CD8-positive, alpha-beta memory T cell (primary cell): ENCODE results near the gene FGFRL1. TPM values are rescaled to one million over a fixed set of nuclear protein-coding genes. Genes with fewer than 3 reads are reported as not detected.

Source experiments
- CTCF ChIA-PET: fragments of 350-600 bp; sonication (Branson Sonifier 250); formaldehyde crosslinking; loops from one replicate; lab custom pipeline; 2021; ENCODE audit warnings: antibody characterized with exemption; lab: Charles Lee
- POLR2A ChIA-PET: fragments of 350-600 bp; sonication (Branson Sonifier 250); formaldehyde crosslinking; loops from one replicate; lab custom pipeline; 2021; ENCODE audit warnings: antibody characterized with exemption; lab: Charles Lee
- DNase-seq, 5 donors: peaks; one replicate each; pipeline versions ENCODE4 v3.0.0 to v3.0.0-alpha.2; 2020 to 2022; ENCODE audit warnings: mixed read lengths in 1 of 5
- H3K27ac ChIP-seq: one replicate; pipeline ENCODE4 v1.7.0; 2013; ENCODE audit warnings: low read depth, mild to moderate bottlenecking, low read length, moderate library complexity
- H3K27me3 ChIP-seq: 2 replicates; pipeline ENCODE4 v1.7.0; 2013; ENCODE audit warnings: low read length, mild to moderate bottlenecking; ENCODE audit not compliant: insufficient read depth, poor library complexity, severe bottlenecking
- H3K36me3 ChIP-seq: 2 replicates; pipeline ENCODE4 v1.7.0; 2013; ENCODE audit warnings: mild to moderate bottlenecking, low read length, moderate library complexity; ENCODE audit not compliant: insufficient read depth
- H3K4me1 ChIP-seq: 2 replicates; pipeline ENCODE4 v1.7.0; 2013; ENCODE audit warnings: mild to moderate bottlenecking, low read length, moderate library complexity; ENCODE audit not compliant: insufficient read depth
- H3K4me3 ChIP-seq: 2 replicates; pipeline ENCODE4 v1.7.0; 2013; ENCODE audit warnings: mild to moderate bottlenecking, low read length
- H3K9me3 ChIP-seq: 2 replicates; pipeline ENCODE4 v1.7.0; 2013; ENCODE audit warnings: mild to moderate bottlenecking, low read length
- H3K27ac Mint-ChIP-seq, 8 donors: one replicate each; pipeline ENCODE4 v1.8.0; 2020 to 2021; ENCODE audit warnings: mixed read lengths in 8 of 8, mild to moderate bottlenecking in 6 of 8, inconsistent platforms in 3 of 8, moderate library complexity in 3 of 8
- H3K27me3 Mint-ChIP-seq, 2 donors: one replicate each; pipeline ENCODE4 v1.8.0; 2020 to 2021; ENCODE audit warnings: mixed read lengths in 2 of 2, mild to moderate bottlenecking in 1 of 2, moderate library complexity in 1 of 2
- H3K36me3 Mint-ChIP-seq, 3 donors: one replicate each; pipeline ENCODE4 v1.8.0; 2020 to 2021; ENCODE audit warnings: mixed read lengths in 3 of 3, inconsistent platforms in 1 of 3, mild to moderate bottlenecking in 1 of 3
- H3K4me1 Mint-ChIP-seq, 3 donors: one replicate each; pipeline ENCODE4 v1.8.0; 2020 to 2021; ENCODE audit warnings: mixed read lengths in 3 of 3, inconsistent platforms in 1 of 3, mild to moderate bottlenecking in 1 of 3
- H3K4me3 Mint-ChIP-seq, 7 donors: one replicate each; pipeline ENCODE4 v1.8.0; 2020 to 2021; ENCODE audit warnings: mixed read lengths in 7 of 7, mild to moderate bottlenecking in 6 of 7, moderate library complexity in 4 of 7, inconsistent platforms in 2 of 7
- H3K9me3 Mint-ChIP-seq, 5 donors: one replicate each; pipeline ENCODE4 v1.8.0; 2020 to 2022; ENCODE audit warnings: mixed read lengths in 5 of 5, mild to moderate bottlenecking in 3 of 5, moderate library complexity in 2 of 5, inconsistent platforms in 1 of 5
- polyA plus RNA-seq: library from polyadenylated mRNA; unstranded; fragments of 300-500 nt; fragmentation: Illumina TruSeq; gene quantifications from one replicate; pipeline ENCODE4 v1.2.3, GENCODE V29; 2021
- total RNA-seq, 2 experiments: library from RNA; stranded (reverse); gene quantifications; one replicate each; pipeline ENCODE4 v1.2.3, GENCODE V29; 2021

Gene FGFRL1
- total and polyA plus RNA-seq, 3 experiments from 2014 or later = 1.4 to 14.5 (median 12.3) TPM

DNA sequence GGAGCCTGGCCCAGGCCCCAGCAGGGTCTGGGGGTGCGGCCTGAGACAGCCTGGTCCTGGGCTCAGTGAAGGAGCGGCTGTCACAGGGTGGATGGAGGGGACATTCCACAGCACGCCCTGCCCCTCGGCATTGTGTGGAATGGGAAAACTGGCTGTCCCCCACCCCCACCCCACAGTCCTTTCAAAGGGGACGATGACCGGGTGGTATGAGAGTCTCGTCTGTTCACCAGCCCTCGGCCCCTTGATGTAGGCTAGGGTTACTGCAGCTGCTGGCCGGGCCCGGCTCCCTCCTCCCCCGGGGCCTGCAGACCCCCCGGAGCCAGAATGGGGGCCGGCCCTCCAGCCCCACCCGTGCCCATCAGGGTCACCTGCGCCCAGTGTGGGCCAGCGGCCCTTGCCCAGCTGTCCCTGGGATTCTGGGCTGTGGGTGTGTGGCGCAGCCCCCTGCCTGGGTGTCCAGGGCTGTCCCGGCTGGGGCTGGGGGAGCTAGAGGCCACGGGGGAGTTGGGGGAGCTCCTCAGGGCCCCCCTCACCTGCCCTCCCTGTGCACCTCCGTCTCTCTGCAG lies 11.7 kb downstream of the FGFRL1 start:
- CTCF ChIA-PET = interaction anchor here (1.2 kb wide), 1 partner anchor 13 kb away, joined by 4 read pairs; no protein-coding TSS in a partner anchor
- DNase-seq = no peak
- H3K4me3 ChIP-seq = no peak overlapping the region
- Mint-ChIP-seq H3K4me3 (no peak overlapping the region), H3K27me3 (no peaks in the 10 kb centered on the region), H3K4me1 (peaks cover 4 to 15% (median 8%) of the 10 kb centered on the region in 3 donors), H3K9me3 (no peaks in the 10 kb centered on the region), H3K27ac (no peak overlapping the region), H3K36me3 (peaks cover 0 to 10% (median 2%) of the 10 kb centered on the region in 3 donors)
- no peaks in the 10 kb centered on the region for H3K9me3 ChIP-seq
- no peaks in the 10 kb centered on the region for H3K36me3 ChIP-seq
- no peaks in the 10 kb centered on the region for H3K4me1 ChIP-seq
- no peaks in the 10 kb centered on the region for H3K27me3 ChIP-seq
- no peak overlapping the region for H3K27ac ChIP-seq
- POLR2A ChIA-PET = no interaction called here

DNA sequence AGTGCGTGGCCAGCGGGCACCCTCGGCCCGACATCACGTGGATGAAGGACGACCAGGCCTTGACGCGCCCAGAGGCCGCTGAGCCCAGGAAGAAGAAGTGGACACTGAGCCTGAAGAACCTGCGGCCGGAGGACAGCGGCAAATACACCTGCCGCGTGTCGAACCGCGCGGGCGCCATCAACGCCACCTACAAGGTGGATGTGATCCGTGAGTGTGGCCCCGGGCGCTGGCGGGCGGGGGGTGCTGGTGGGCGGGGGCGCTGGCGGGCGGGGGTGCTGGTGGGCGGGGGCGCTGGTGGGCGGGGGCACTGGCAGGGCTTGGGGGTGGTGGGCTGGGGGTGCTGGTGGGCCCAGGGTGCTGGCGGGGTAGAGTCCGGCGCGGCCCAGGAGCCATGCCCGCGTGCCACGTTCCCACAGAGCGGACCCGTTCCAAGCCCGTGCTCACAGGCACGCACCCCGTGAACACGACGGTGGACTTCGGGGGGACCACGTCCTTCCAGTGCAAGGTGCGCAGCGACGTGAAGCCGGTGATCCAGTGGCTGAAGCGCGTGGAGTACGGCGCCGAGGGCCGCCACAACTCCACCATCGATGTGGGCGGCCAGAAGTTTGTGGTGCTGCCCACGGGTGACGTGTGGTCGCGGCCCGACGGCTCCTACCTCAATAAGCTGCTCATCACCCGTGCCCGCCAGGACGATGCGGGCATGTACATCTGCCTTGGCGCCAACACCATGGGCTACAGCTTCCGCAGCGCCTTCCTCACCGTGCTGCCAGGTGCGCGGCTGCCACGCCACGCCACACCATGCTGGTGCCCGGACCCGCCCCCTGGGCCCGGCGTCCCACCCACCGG lies 12.7 kb downstream of the FGFRL1 start:
- H3K4me3 ChIP-seq = no peak overlapping the region
- ChIA-PET POLR2A (no interaction called here), CTCF (interaction anchor here (1.2 kb wide), 1 partner anchor 14 kb away, joined by 4 read pairs; no protein-coding TSS in a partner anchor)
- no peaks in the 10 kb centered on the region for H3K36me3 ChIP-seq
- no peak overlapping the region for H3K4me3 Mint-ChIP-seq
- H3K4me1 ChIP-seq = no peaks in the 10 kb centered on the region
- no peaks in the 10 kb centered on the region for H3K27me3 ChIP-seq
- H3K27ac Mint-ChIP-seq = no peak overlapping the region
- DNase-seq = no peak
- no peaks in the 10 kb centered on the region for H3K9me3 ChIP-seq
- H3K27ac ChIP-seq = no peak overlapping the region
- H3K9me3 Mint-ChIP-seq = no peaks in the 10 kb centered on the region
- H3K4me1 Mint-ChIP-seq = peaks cover 4 to 15% (median 8%) of the 10 kb centered on the region in 3 donors
- no peaks in the 10 kb centered on the region for H3K27me3 Mint-ChIP-seq
- H3K36me3 Mint-ChIP-seq = peaks cover 0 to 10% (median 2%) of the 10 kb centered on the region in 3 donors

DNA sequence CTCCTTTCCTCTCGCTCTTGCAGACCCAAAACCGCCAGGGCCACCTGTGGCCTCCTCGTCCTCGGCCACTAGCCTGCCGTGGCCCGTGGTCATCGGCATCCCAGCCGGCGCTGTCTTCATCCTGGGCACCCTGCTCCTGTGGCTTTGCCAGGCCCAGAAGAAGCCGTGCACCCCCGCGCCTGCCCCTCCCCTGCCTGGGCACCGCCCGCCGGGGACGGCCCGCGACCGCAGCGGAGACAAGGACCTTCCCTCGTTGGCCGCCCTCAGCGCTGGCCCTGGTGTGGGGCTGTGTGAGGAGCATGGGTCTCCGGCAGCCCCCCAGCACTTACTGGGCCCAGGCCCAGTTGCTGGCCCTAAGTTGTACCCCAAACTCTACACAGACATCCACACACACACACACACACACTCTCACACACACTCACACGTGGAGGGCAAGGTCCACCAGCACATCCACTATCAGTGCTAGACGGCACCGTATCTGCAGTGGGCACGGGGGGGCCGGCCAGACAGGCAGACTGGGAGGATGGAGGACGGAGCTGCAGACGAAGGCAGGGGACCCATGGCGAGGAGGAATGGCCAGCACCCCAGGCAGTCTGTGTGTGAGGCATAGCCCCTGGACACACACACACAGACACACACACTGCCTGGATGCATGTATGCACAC lies 13.6 kb downstream of the FGFRL1 start:
- Mint-ChIP-seq H3K27me3 (no peaks in the 10 kb centered on the region), H3K27ac (peak overlapping the region in 1 of 8 donors; percentile 80)
- no peaks in the 10 kb centered on the region for H3K4me1 ChIP-seq

DNA sequence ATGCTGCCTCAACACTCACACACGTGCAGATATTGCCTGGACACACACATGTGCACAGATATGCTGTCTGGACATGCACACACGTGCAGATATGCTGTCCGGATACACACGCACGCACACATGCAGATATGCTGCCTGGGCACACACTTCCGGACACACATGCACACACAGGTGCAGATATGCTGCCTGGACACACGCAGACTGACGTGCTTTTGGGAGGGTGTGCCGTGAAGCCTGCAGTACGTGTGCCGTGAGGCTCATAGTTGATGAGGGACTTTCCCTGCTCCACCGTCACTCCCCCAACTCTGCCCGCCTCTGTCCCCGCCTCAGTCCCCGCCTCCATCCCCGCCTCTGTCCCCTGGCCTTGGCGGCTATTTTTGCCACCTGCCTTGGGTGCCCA lies 14.7 kb downstream of the FGFRL1 start:
- Histone ChIP-seq H3K4me1 (no peaks in the 10 kb centered on the region), H3K4me3 (no peak overlapping the region), H3K36me3 (no peaks in the 10 kb centered on the region), H3K27ac (no peak overlapping the region), H3K9me3 (no peaks in the 10 kb centered on the region), H3K27me3 (no peaks in the 10 kb centered on the region)
- Mint-ChIP-seq H3K4me1 (peaks cover 4 to 15% (median 8%) of the 10 kb centered on the region in 3 donors), H3K27ac (peak overlapping the region in 4 of 8 donors; percentile 4 to 48 (median 26)), H3K9me3 (no peaks in the 10 kb centered on the region), H3K36me3 (peaks cover 0 to 10% (median 2%) of the 10 kb centered on the region in 3 donors), H3K4me3 (no peak overlapping the region), H3K27me3 (no peaks in the 10 kb centered on the region)
- POLR2A ChIA-PET = no interaction called here
- CTCF ChIA-PET = no interaction called here
- DNase-seq = peak in 1 of 5 donors; percentile 19

More for the DNA sequence above, 13.6 kb downstream of the FGFRL1 start:
- ChIA-PET CTCF (no interaction called here), POLR2A (no interaction called here)
- no peak for DNase-seq
- H3K4me1 Mint-ChIP-seq = peaks cover 4 to 15% (median 8%) of the 10 kb centered on the region in 3 donors
- H3K4me3 ChIP-seq = no peak overlapping the region
- no peak overlapping the region for H3K4me3 Mint-ChIP-seq
- H3K27me3 ChIP-seq = no peaks in the 10 kb centered on the region
- no peaks in the 10 kb centered on the region for H3K36me3 ChIP-seq
- H3K36me3 Mint-ChIP-seq = peaks cover 0 to 10% (median 2%) of the 10 kb centered on the region in 3 donors
- H3K9me3 Mint-ChIP-seq = no peaks in the 10 kb centered on the region
- H3K27ac ChIP-seq = no peak overlapping the region
- H3K9me3 ChIP-seq = no peaks in the 10 kb centered on the region

DNA sequence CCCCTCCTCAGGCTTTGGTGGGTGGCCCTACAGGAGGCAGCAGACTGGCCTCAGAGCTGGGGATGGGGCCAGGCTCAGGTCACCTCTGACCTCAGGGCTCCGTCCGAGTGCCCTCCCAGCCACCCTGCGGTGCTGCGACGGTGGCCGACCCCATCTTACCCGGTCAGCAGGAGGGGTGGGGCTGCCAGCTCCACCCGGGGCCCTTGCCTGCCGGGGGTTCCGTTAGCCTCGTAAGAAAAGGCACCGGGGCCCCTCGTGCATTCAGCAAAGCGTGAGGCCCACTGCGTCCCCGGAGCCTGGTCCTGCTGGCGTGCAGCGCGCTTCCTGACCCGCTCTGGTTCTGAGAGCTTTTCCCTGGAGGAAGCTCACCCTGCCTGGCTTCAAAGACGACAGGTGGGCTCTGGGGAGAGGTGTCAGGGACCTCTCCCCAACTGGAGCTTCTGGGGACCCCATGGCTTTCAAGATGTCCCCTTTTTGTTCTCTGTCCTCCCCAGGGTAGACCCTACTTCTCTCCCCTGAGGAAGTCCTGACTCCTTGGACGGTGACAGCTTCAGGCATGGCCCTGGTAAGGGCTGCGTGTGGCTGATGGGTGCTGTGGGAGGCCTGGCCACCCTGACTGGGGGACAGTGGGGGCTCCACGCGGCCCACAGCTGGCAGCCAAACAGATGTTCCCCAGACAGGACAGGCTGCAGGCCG lies 15.9 kb downstream of the FGFRL1 start:
- H3K9me3 Mint-ChIP-seq = no peaks in the 10 kb centered on the region
- POLR2A ChIA-PET = no interaction called here
- H3K36me3 ChIP-seq = no peaks in the 10 kb centered on the region
- CTCF ChIA-PET = no interaction called here
- no peak overlapping the region for H3K4me3 ChIP-seq
- no peak overlapping the region for H3K27ac Mint-ChIP-seq
- DNase-seq = no peak
- no peaks in the 10 kb centered on the region for H3K4me1 ChIP-seq
- H3K9me3 ChIP-seq = no peaks in the 10 kb centered on the region
- peaks cover 4 to 15% (median 8%) of the 10 kb centered on the region in 3 donors for H3K4me1 Mint-ChIP-seq
- H3K27ac ChIP-seq = no peak overlapping the region
- H3K36me3 Mint-ChIP-seq = peaks cover 0 to 10% (median 2%) of the 10 kb centered on the region in 3 donors
- no peaks in the 10 kb centered on the region for H3K27me3 ChIP-seq
- no peaks in the 10 kb centered on the region for H3K27me3 Mint-ChIP-seq
- H3K4me3 Mint-ChIP-seq = no peak overlapping the region

DNA sequence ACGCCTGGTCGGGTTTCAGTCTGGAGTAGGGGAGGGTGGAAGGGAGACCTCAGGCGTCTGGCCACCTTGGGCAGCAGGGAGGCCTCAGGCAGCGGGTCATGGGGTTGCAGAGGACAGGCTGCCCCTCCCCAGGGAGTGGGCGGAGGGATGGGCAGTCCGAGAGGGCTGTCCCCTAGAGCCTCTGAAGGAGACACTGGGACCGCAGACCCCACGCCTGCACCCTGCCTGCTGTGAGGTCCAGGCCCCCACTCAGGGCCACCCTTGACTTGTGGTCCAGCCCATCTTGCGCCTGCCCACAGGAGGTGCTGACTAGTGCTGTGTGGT lies 16.5 kb downstream of the FGFRL1 start:
- peaks cover 4 to 15% (median 8%) of the 10 kb centered on the region in 3 donors for H3K4me1 Mint-ChIP-seq
- no peaks in the 10 kb centered on the region for H3K4me1 ChIP-seq
- peaks cover 0 to 1% of the 10 kb centered on the region in 2 donors for H3K27me3 Mint-ChIP-seq
- POLR2A ChIA-PET = no interaction called here
- H3K27ac Mint-ChIP-seq = no peak overlapping the region
- H3K4me3 ChIP-seq = no peak overlapping the region
- H3K9me3 ChIP-seq = no peaks in the 10 kb centered on the region
- CTCF ChIA-PET = no interaction called here
- no peak overlapping the region for H3K27ac ChIP-seq
- no peaks in the 10 kb centered on the region for H3K9me3 Mint-ChIP-seq
- no peaks in the 10 kb centered on the region for H3K27me3 ChIP-seq
- no peaks in the 10 kb centered on the region for H3K36me3 ChIP-seq
- no peak for DNase-seq
- no peak overlapping the region for H3K4me3 Mint-ChIP-seq
- peaks cover 0 to 10% (median 2%) of the 10 kb centered on the region in 3 donors for H3K36me3 Mint-ChIP-seq

DNA sequence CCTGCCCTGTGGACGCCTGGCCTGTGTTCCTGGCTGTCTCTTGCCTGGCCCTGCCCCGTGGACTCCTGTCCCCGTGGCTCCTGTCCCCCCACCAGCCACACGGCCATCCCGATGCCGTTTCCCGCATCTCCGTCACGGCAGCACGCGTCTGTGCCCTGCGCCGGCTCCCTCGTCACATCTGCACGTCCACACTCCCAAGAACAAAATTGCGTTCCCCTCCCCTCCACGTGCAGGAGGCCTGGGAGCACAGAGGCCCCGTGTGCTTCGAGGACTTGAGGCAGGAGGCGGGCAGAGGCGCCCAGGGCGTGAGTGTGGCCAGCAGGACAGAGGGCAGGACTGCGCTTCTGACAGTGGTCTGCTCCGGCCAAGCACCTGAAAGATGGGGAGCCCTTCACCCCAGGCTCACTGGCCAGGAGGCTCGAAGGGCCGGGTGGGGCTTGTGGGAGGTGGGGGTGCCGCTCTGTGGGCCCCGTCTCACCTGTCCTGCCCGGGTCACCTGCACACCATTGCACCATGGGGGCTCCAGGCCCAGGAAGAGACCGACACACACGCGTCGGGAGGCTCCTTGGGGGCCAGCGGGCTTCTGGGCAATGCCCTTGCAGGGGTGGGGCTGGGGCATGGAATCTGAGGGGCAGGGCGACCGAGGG lies 17.3 kb downstream of the FGFRL1 start:
- H3K4me1 ChIP-seq = no peaks in the 10 kb centered on the region
- DNase-seq = no peak
- POLR2A ChIA-PET = no interaction called here

More for the DNA sequence above, 17.3 kb downstream of the FGFRL1 start:
- no peak overlapping the region for H3K27ac Mint-ChIP-seq
- no peak overlapping the region for H3K4me3 Mint-ChIP-seq
- H3K4me1 Mint-ChIP-seq = peaks cover 4 to 15% (median 8%) of the 10 kb centered on the region in 3 donors
- no peaks in the 10 kb centered on the region for H3K9me3 Mint-ChIP-seq
- H3K36me3 Mint-ChIP-seq = peaks cover 0 to 9% (median 2%) of the 10 kb centered on the region in 3 donors
- H3K27me3 ChIP-seq = no peaks in the 10 kb centered on the region
- peaks cover 0 to 1% of the 10 kb centered on the region in 2 donors for H3K27me3 Mint-ChIP-seq
- no peaks in the 10 kb centered on the region for H3K36me3 ChIP-seq
- H3K4me3 ChIP-seq = no peak overlapping the region
- CTCF ChIA-PET = no interaction called here
- H3K9me3 ChIP-seq = no peaks in the 10 kb centered on the region
- no peak overlapping the region for H3K27ac ChIP-seq
